ENCODE measurements around the gene DHX32. TPM values are rescaled to one million over a fixed set of nuclear protein-coding genes. Genes with fewer than 3 reads are reported as not detected.

DHX32 gene
- total and polyA plus RNA-seq, 2 donors (not counting 3 experiments of a cell fraction or from before 2014, with no cell fraction given), result 17.1 to 29.6 TPM

DNA sequence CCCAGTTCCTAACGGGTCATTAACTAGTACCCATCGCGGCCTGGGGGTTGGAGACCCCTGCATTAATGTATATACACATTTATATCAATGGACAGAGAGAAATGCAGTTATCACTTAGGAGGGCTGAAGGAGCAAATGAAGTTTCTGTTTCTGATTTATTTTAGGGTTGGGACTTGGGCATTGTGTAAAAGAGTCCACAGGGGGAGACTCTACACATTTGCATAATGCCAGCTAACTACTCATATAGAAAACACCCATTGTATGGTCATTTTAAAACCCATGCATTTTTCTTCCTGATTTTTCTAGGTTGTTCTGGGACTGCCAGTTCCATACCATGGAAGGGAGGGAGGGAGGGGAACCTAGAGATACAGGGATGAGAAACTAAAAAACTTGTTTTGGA, 34.2 kb downstream of the DHX32 start:
- DNase-seq (ENCODE audit: low read depth, low spot score) (no peak), FAIRE-seq (no peak)
- ChIA-PET POLR2A (no interaction called here), CTCF (no interaction called here)
- H3K4me3 ChIP-seq (replicated peaks in 1 of 3; ENCODE audit: insufficient read depth in 1 of 3, low read depth in 1 of 3, low read length in 3 of 3), result no peak overlapping the region
- no peak for TF ChIP-seq JUN (IDR thresholded peaks at IDR 0.05; ENCODE audit: borderline replicate concordance, insufficient read depth, insufficient read length, low read depth)
- TF ChIP-seq GATA2 (IDR thresholded peaks at IDR 0.05; ENCODE audit: insufficient read depth, insufficient read length, low read depth, low read length), result no peak
- TF ChIP-seq FOS (IDR thresholded peaks at IDR 0.05; ENCODE audit: borderline replicate concordance, insufficient read depth, low read length), result no peak
- TF ChIP-seq POLR2A (IDR thresholded peaks at IDR 0.05; ENCODE audit: low read depth, low read length), result no peak
- no peak for TF ChIP-seq MYC (IDR thresholded peaks at IDR 0.05; ENCODE audit: low read depth, low read length)
- TF ChIP-seq POLR2AphosphoS5 (IDR thresholded peaks at IDR 0.05; ENCODE audit: insufficient read depth, low read depth, low read length), result no peak
- TF ChIP-seq EZH2 (IDR thresholded peaks at IDR 0.05; ENCODE audit: borderline replicate concordance, low read depth, low read length, severe bottlenecking), result no peak
- no peak overlapping the region for H2AFZ ChIP-seq (ENCODE audit: low read depth, low read length)
- dilution Hi-C loops (cut with MboI; ENCODE audit: extremely low pct_ligation_motif_present, low sequenced_read_pairs), result no loop called here
- no peaks in the 10 kb centered on the region for H3K9me1 ChIP-seq (replicated peaks; ENCODE audit: control insufficient read depth, extremely low read depth, insufficient read depth, low read length)
- no peaks in the 10 kb centered on the region for H3K4me1 ChIP-seq (ENCODE audit: control insufficient read depth, extremely low read depth, insufficient read depth, low read length)
- peaks cover under 1 to 1% of the 10 kb centered on the region in 2 experiments for H3K36me3 ChIP-seq (ENCODE audit: control insufficient read depth in 2 of 2, extremely low read depth in 1 of 2, insufficient read depth in 2 of 2, low read length in 2 of 2)
- BruUV-seq (replicated peaks), result no TSS peak
- H4K20me1 ChIP-seq (replicated peaks; ENCODE audit: control insufficient read depth, extremely low read depth, insufficient read depth, low read length), result no peaks in the 10 kb centered on the region
- no peak overlapping the region for H3K27ac ChIP-seq (ENCODE audit: insufficient read depth, low read depth, low read length)
- H3K79me2 ChIP-seq (ENCODE audit: control insufficient read depth, insufficient read depth, low read length), result no peaks in the 10 kb centered on the region
- intact Hi-C loops (cut with micrococcal nuclease), result no loop called here
- H3K9ac ChIP-seq (replicated peaks; ENCODE audit: extremely low read depth, insufficient read depth, low read length), result no peak overlapping the region
- H3K27me3 ChIP-seq (ENCODE audit: control insufficient read depth in 2 of 2, insufficient read depth in 2 of 2, low read length in 2 of 2), result no peaks in the 10 kb centered on the region
- no peak overlapping the region for H3K4me2 ChIP-seq (ENCODE audit: insufficient read depth, low read length)
- no peaks in the 10 kb centered on the region for H3K9me3 ChIP-seq (replicated peaks; ENCODE audit: control insufficient read depth, insufficient read depth, low read length)

DNA sequence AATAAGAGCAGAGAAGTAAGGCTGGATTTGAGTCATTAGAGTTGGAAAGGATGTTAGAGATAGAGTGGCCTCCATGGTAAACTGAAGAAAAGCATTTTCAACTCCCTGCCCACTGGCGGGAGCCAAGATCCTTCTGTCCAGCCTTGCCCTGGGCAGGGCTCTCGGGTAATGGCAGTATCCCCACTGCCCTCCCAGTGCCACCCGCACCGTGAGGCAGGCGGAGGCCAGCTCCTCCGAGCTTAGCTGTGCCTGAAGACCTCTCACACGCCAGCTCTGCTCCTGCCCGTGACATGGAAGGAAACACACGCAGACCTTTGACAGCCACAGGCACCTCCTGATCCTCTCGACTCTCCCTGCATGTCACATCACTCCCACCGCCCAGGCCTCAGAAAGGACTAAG, 35.5 kb downstream of the DHX32 start:
- no peak for TF ChIP-seq FOS (IDR thresholded peaks at IDR 0.05; ENCODE audit: borderline replicate concordance, insufficient read depth, low read length)
- TF ChIP-seq, protein P1, sequence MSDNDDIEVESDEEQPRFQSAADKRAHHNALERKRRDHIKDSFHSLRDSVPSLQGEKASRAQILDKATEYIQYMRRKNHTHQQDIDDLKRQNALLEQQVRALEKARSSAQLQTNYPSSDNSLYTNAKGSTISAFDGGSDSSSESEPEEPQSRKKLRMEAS (IDR thresholded peaks at IDR 0.05; ENCODE audit: insufficient read depth, insufficient read length), result no peak
- TF ChIP-seq GATA2 (IDR thresholded peaks at IDR 0.05; ENCODE audit: insufficient read depth, insufficient read length, low read depth, low read length), result no peak
- no peak for TF ChIP-seq JUN (IDR thresholded peaks at IDR 0.05; ENCODE audit: borderline replicate concordance, insufficient read depth, insufficient read length, low read depth)
- TF ChIP-seq, protein P2, sequence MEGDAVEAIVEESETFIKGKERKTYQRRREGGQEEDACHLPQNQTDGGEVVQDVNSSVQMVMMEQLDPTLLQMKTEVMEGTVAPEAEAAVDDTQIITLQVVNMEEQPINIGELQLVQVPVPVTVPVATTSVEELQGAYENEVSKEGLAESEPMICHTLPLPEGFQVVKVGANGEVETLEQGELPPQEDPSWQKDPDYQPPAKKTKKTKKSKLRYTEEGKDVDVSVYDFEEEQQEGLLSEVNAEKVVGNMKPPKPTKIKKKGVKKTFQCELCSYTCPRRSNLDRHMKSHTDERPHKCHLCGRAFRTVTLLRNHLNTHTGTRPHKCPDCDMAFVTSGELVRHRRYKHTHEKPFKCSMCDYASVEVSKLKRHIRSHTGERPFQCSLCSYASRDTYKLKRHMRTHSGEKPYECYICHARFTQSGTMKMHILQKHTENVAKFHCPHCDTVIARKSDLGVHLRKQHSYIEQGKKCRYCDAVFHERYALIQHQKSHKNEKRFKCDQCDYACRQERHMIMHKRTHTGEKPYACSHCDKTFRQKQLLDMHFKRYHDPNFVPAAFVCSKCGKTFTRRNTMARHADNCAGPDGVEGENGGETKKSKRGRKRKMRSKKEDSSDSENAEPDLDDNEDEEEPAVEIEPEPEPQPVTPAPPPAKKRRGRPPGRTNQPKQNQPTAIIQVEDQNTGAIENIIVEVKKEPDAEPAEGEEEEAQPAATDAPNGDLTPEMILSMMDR (IDR thresholded peaks at IDR 0.05; ENCODE audit: extremely low read depth in 1 of 2, insufficient read depth in 1 of 2, low read depth in 1 of 2, low read length in 2 of 2), result no peak
- TF ChIP-seq POLR2A (IDR thresholded peaks at IDR 0.05; ENCODE audit: low read depth, low read length), result no peak
- no peak for TF ChIP-seq EZH2 (IDR thresholded peaks at IDR 0.05; ENCODE audit: borderline replicate concordance, low read depth, low read length, severe bottlenecking)
- TF ChIP-seq POLR2AphosphoS5 (IDR thresholded peaks at IDR 0.05; ENCODE audit: insufficient read depth, low read depth, low read length), result no peak
- no peak for TF ChIP-seq MYC (IDR thresholded peaks at IDR 0.05; ENCODE audit: low read depth, low read length)
- H3K9ac ChIP-seq (replicated peaks; ENCODE audit: extremely low read depth, insufficient read depth, low read length), result no peak overlapping the region
- no peak for DNase-seq (ENCODE audit: low read depth, low spot score)
- H3K27ac ChIP-seq (ENCODE audit: insufficient read depth, low read depth, low read length), result no peak overlapping the region
- intact Hi-C loops (cut with micrococcal nuclease) (no loop called here), dilution Hi-C loops (cut with MboI; ENCODE audit: extremely low pct_ligation_motif_present, low sequenced_read_pairs) (no loop called here)
- H3K4me2 ChIP-seq (ENCODE audit: insufficient read depth, low read length), result no peak overlapping the region
- FAIRE-seq, result no peak
- no peaks in the 10 kb centered on the region for H3K27me3 ChIP-seq (ENCODE audit: control insufficient read depth in 2 of 2, insufficient read depth in 2 of 2, low read length in 2 of 2)
- H3K4me3 ChIP-seq (replicated peaks in 1 of 3; ENCODE audit: insufficient read depth in 1 of 3, low read depth in 1 of 3, low read length in 3 of 3), result no peak overlapping the region
- H3K4me1 ChIP-seq (ENCODE audit: control insufficient read depth, extremely low read depth, insufficient read depth, low read length), result peaks cover 12% of the 10 kb centered on the region
- no TSS peak for BruUV-seq (replicated peaks)
- H3K79me2 ChIP-seq (ENCODE audit: control insufficient read depth, insufficient read depth, low read length), result no peaks in the 10 kb centered on the region
- peaks cover 1 to 3% of the 10 kb centered on the region in 2 experiments for H3K36me3 ChIP-seq (ENCODE audit: control insufficient read depth in 2 of 2, extremely low read depth in 1 of 2, insufficient read depth in 2 of 2, low read length in 2 of 2)
- H4K20me1 ChIP-seq (replicated peaks; ENCODE audit: control insufficient read depth, extremely low read depth, insufficient read depth, low read length), result no peaks in the 10 kb centered on the region
- H3K9me1 ChIP-seq (replicated peaks; ENCODE audit: control insufficient read depth, extremely low read depth, insufficient read depth, low read length), result no peaks in the 10 kb centered on the region
- H2AFZ ChIP-seq (ENCODE audit: low read depth, low read length), result no peak overlapping the region
- no peaks in the 10 kb centered on the region for H3K9me3 ChIP-seq (replicated peaks; ENCODE audit: control insufficient read depth, insufficient read depth, low read length)
- ChIA-PET POLR2A (no interaction called here), CTCF (no interaction called here)
